SK-N-SH (cell line): Measurements from ENCODE around the gene CYP27B1.

Experiments
- CTCF ChIP-seq: fragments of 200-600 bp; sonication (generic); IDR thresholded peaks from 2 replicates; pipeline ENCODE4 v1.6.1; 2017; ENCODE audit warnings: antibody characterized with exemption, mild to moderate bottlenecking, moderate library complexity
- FOXM1 ChIP-seq: IDR thresholded peaks from 2 replicates; pipeline ENCODE4 v1.4.0; 2012; ENCODE audit warnings: low read depth, mild to moderate bottlenecking

DNA sequence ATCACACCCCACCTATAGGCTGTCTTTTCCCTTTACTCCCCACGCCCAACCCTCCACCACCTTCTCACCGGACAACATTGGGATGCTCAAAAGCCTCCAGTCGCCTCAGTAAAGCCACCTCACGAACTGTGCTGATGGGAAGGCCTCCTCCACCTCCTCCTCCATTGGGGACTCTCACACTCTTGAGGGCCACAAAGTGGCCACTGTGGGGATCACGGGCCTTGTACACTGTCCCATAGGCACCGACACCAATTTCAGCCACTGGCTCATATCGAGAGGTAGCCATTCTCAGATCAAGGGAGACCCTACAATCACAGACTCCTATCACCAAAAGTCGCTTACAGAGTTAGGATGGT is 15.5 kb downstream of the CYP27B1 start:
- TF ChIP-seq FOXM1 (no peak), CTCF (no peak)
